Liver (tissue), 9 donors: ENCODE data around the gene SMIM35. TPM values are rescaled to one million over a fixed set of nuclear protein-coding genes. Genes with fewer than 3 reads are reported as not detected.

Source experiments
- DNase-seq: peaks from one replicate; pipeline ENCODE4 v3.0.0-alpha.2; 2017; ENCODE audit warnings: low spot score
- H3K27ac ChIP-seq, 2 donors: one replicate each; pipeline ENCODE4 v1.7.0; 2013; ENCODE audit warnings: inconsistent platforms in 2 of 2, low read length in 2 of 2, control low read depth in 1 of 2, low read depth in 1 of 2, mild to moderate bottlenecking in 1 of 2
- H3K27me3 ChIP-seq, 4 donors: one replicate each; pipeline versions ENCODE4 v1.6.1 to v1.7.0; 2013; ENCODE audit warnings: low read length in 3 of 4, inconsistent platforms in 1 of 4, mild to moderate bottlenecking in 1 of 4, moderate library complexity in 1 of 4; ENCODE audit not compliant: control insufficient read depth in 4 of 4, insufficient read depth in 4 of 4
- H3K36me3 ChIP-seq, 4 donors: one replicate each; pipeline versions ENCODE4 v1.6.1 to v1.7.0; 2013; ENCODE audit warnings: low read length in 3 of 4, mild to moderate bottlenecking in 3 of 4, low read depth in 1 of 4, moderate library complexity in 1 of 4; ENCODE audit not compliant: control insufficient read depth in 4 of 4, insufficient read depth in 3 of 4
- H3K4me1 ChIP-seq, 4 donors: one replicate each; pipeline versions ENCODE4 v1.6.1 to v1.7.0; 2013; ENCODE audit warnings: low read length in 3 of 4, mild to moderate bottlenecking in 3 of 4, moderate library complexity in 1 of 4; ENCODE audit not compliant: control insufficient read depth in 4 of 4, insufficient read depth in 4 of 4
- H3K4me3 ChIP-seq, 3 donors: one replicate each; pipeline versions ENCODE4 v1.6.1 to v1.7.0; 2013; ENCODE audit warnings: low read length in 3 of 3, control low read depth in 1 of 3, low read depth in 1 of 3, mild to moderate bottlenecking in 1 of 3
- H3K9ac ChIP-seq, 2 donors: one replicate each; pipeline ENCODE4 v1.7.0; 2013; ENCODE audit warnings: low read length in 2 of 2, mild to moderate bottlenecking in 2 of 2, moderate library complexity in 2 of 2, control low read depth in 1 of 2, low read depth in 1 of 2
- H3K9me3 ChIP-seq, 4 donors: one replicate each; pipeline versions ENCODE4 v1.6.1 to v1.7.0; 2013; ENCODE audit warnings: low read length in 3 of 4; ENCODE audit not compliant: control insufficient read depth in 4 of 4
- EGR1 ChIP-seq, 2 donors: IDR thresholded peaks; 2 replicates each; pipeline ENCODE4 v1.6.1; 2016 to 2018; ENCODE audit warnings: antibody characterized with exemption in 2 of 2, low read depth in 2 of 2
- FOXA1 ChIP-seq: IDR thresholded peaks from 2 replicates; pipeline ENCODE4 v1.6.1; 2016; ENCODE audit warnings: antibody characterized with exemption
- FOXA2 ChIP-seq: IDR thresholded peaks from 2 replicates; pipeline ENCODE4 v1.6.1; 2016; ENCODE audit warnings: antibody characterized with exemption
- GABPA ChIP-seq, 2 donors: IDR thresholded peaks in 1 of 2; conservative IDR thresholded peaks in 1 of 2; 2 replicates each; pipeline ENCODE4 v1.6.1; 2016; ENCODE audit warnings: antibody characterized with exemption in 2 of 2, mild to moderate bottlenecking in 1 of 2, moderate library complexity in 1 of 2
- HNF4A ChIP-seq, 2 donors: conservative IDR thresholded peaks; 2 replicates each; pipeline ENCODE4 v1.6.1; 2016; ENCODE audit warnings: antibody characterized with exemption in 2 of 2, mild to moderate bottlenecking in 2 of 2
- HNF4G ChIP-seq: IDR thresholded peaks from 2 replicates; pipeline ENCODE4 v1.6.1; 2016; ENCODE audit warnings: antibody characterized with exemption
- JUND ChIP-seq, 2 donors: IDR thresholded peaks; 2 replicates each; pipeline ENCODE4 v1.6.1; 2016; ENCODE audit warnings: antibody characterized with exemption in 2 of 2
- MAX ChIP-seq: IDR thresholded peaks from 2 replicates; pipeline ENCODE4 v1.6.1; 2016; ENCODE audit warnings: antibody characterized with exemption
- NR2F2 ChIP-seq: IDR thresholded peaks from 2 replicates; pipeline ENCODE4 v1.6.1; 2016; ENCODE audit warnings: antibody characterized with exemption
- RAD21 ChIP-seq, 2 donors: IDR thresholded peaks; 2 replicates each; pipeline ENCODE4 v1.6.1; 2016; ENCODE audit warnings: antibody characterized with exemption in 2 of 2, mild to moderate bottlenecking in 2 of 2
- RXRA ChIP-seq, 2 donors: IDR thresholded peaks; 2 replicates each; pipeline ENCODE4 v1.6.1; 2017 to 2018; ENCODE audit warnings: antibody characterized with exemption in 2 of 2, mild to moderate bottlenecking in 1 of 2
- SP1 ChIP-seq: IDR thresholded peaks from 2 replicates; pipeline ENCODE4 v1.6.1; 2018; ENCODE audit warnings: antibody characterized with exemption, mild to moderate bottlenecking
- TAF1 ChIP-seq: conservative IDR thresholded peaks from 2 replicates; pipeline ENCODE4 v1.6.1; 2016; ENCODE audit warnings: antibody characterized with exemption, mild to moderate bottlenecking
- YY1 ChIP-seq: IDR thresholded peaks from 2 replicates; pipeline ENCODE4 v1.6.1; 2016; ENCODE audit warnings: antibody characterized with exemption, mild to moderate bottlenecking
- ZBTB33 ChIP-seq: IDR thresholded peaks from 2 replicates; pipeline ENCODE4 v1.6.1; 2016; ENCODE audit warnings: antibody characterized with exemption
- WGBS: extraction: QIAGEN DNeasy Blood & Tissue Kit; methylation state at CpG from one replicate; pipeline ENCODE4 v1.1.7; 2013; 5-methylcytosine and 5-hydroxymethylcytosine counted together
- polyA plus RNA-seq, 2 donors: library from polyadenylated mRNA; stranded (reverse) in 1 of 2; unstranded in 1 of 2; fragments of 200-250 nt in 1 of 2; fragments of >200 nt in 1 of 2; fragmentation: Nextera tagmentation in 1 of 2; extraction: Ambion mirVana in 1 of 2; gene quantifications; one replicate each; pipeline versions ENCODE4 v1.2.1 to v1.2.3, GENCODE V29; 2013 to 2015
- total RNA-seq, 2 donors: library from RNA; depleted of rRNA; stranded (reverse); fragments of >200 nt; gene quantifications; one replicate each; pipeline ENCODE4 v1.2.3, GENCODE V29; 2014
- TF ChIP-seq, protein P1 (sequence below): fragments of 150-350 bp; IDR thresholded peaks from 2 replicates; pipeline ENCODE4 v1.5.1; 2017; ENCODE audit warnings: improper control_type of control experiment, low read depth, low read length; ENCODE audit not compliant: missing input control
- TF ChIP-seq, protein P2 (sequence below): IDR thresholded peaks from 2 replicates; pipeline ENCODE4 v1.6.1; 2016; ENCODE audit warnings: antibody characterized with exemption
- TF ChIP-seq, protein P3 (sequence below): IDR thresholded peaks from 2 replicates; pipeline ENCODE4 v1.6.1; 2016; ENCODE audit warnings: antibody characterized with exemption, mild to moderate bottlenecking
- donor health status: healthy.
- donor health status: healthy.
- donor health status: healthy.
- donor health status: healthy.
- donor health status: healthy.

The SMIM35 gene
- total and polyA plus RNA-seq, 4 donors = 0.07 TPM; not detected in 3

DNA sequence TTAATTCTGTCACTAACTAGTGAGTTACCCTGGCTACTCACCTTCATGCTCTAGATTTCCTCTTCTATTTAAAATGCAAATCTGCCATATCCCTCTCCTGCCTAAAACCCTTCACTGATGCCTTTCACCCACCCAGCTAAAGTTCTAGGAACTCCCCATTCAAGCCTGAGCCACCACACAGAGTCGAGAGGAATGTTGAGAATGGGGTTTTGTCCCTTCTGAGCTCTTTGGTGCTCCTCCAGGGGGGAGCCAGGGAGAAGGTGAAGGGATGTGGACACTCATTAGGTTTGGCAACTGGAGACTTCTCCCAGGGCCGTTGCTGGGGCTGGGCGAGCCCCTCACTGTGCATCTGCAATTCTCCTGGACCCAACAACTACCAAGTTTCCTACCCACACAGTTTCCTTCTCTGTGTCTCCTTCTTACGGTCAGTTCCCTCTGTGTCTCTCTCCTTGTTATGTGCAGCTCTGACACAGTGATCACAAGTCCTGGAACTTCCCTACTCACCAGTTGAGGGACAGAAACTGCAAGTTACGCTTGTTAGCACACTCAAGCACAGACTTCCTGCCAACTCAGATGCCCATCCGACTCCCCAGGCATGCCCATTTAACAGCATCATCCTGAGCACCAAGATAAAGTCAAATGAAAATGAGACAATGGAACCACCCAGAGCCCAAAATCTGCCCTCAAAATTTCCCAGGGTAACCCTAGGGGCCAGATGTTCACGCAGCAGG is 107.1 kb downstream of the SMIM35 start:
- Histone ChIP-seq H3K36me3 (no peaks in the 10 kb centered on the region), H3K4me1 (no peaks in the 10 kb centered on the region), H3K4me3 (no peak overlapping the region), H3K27ac (peak overlapping the region in 1 of 2 donors; percentile 48), H3K27me3 (peaks cover 0 to 6% (median 0%) of the 10 kb centered on the region in 4 donors), H3K9me3 (peaks cover 0 to 3% (median 1%) of the 10 kb centered on the region in 4 donors), H3K9ac (peak overlapping the region in 1 of 2 donors; percentile 39)
- no peak for DNase-seq
- TF ChIP-seq TAF1 (no peak), EGR1 (IDR thresholded peaks at IDR 0.05; ENCODE audit: low read depth in 2 of 2) (no peak), NR2F2 (no peak), SP1 (no peak), RAD21 (IDR thresholded peaks at IDR 0.05) (no peak), MAX (no peak), JUND (IDR thresholded peaks at IDR 0.05) (no peak), GABPA (IDR thresholded peaks at IDR 0.05 in 1 of 2, conservative IDR thresholded peaks at IDR 0.05 in 1 of 2) (no peak), HNF4G (no peak), FOXA1 (no peak), ZBTB33 (no peak), HNF4A (conservative IDR thresholded peaks at IDR 0.05) (no peak), FOXA2 (no peak), RXRA (IDR thresholded peaks at IDR 0.05) (no peak), YY1 (no peak)
- TF ChIP-seq, protein P1, sequence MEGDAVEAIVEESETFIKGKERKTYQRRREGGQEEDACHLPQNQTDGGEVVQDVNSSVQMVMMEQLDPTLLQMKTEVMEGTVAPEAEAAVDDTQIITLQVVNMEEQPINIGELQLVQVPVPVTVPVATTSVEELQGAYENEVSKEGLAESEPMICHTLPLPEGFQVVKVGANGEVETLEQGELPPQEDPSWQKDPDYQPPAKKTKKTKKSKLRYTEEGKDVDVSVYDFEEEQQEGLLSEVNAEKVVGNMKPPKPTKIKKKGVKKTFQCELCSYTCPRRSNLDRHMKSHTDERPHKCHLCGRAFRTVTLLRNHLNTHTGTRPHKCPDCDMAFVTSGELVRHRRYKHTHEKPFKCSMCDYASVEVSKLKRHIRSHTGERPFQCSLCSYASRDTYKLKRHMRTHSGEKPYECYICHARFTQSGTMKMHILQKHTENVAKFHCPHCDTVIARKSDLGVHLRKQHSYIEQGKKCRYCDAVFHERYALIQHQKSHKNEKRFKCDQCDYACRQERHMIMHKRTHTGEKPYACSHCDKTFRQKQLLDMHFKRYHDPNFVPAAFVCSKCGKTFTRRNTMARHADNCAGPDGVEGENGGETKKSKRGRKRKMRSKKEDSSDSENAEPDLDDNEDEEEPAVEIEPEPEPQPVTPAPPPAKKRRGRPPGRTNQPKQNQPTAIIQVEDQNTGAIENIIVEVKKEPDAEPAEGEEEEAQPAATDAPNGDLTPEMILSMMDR = no peak
- TF ChIP-seq, protein P2, sequence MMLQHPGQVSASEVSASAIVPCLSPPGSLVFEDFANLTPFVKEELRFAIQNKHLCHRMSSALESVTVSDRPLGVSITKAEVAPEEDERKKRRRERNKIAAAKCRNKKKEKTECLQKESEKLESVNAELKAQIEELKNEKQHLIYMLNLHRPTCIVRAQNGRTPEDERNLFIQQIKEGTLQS = no peak
- TF ChIP-seq, protein P3, sequence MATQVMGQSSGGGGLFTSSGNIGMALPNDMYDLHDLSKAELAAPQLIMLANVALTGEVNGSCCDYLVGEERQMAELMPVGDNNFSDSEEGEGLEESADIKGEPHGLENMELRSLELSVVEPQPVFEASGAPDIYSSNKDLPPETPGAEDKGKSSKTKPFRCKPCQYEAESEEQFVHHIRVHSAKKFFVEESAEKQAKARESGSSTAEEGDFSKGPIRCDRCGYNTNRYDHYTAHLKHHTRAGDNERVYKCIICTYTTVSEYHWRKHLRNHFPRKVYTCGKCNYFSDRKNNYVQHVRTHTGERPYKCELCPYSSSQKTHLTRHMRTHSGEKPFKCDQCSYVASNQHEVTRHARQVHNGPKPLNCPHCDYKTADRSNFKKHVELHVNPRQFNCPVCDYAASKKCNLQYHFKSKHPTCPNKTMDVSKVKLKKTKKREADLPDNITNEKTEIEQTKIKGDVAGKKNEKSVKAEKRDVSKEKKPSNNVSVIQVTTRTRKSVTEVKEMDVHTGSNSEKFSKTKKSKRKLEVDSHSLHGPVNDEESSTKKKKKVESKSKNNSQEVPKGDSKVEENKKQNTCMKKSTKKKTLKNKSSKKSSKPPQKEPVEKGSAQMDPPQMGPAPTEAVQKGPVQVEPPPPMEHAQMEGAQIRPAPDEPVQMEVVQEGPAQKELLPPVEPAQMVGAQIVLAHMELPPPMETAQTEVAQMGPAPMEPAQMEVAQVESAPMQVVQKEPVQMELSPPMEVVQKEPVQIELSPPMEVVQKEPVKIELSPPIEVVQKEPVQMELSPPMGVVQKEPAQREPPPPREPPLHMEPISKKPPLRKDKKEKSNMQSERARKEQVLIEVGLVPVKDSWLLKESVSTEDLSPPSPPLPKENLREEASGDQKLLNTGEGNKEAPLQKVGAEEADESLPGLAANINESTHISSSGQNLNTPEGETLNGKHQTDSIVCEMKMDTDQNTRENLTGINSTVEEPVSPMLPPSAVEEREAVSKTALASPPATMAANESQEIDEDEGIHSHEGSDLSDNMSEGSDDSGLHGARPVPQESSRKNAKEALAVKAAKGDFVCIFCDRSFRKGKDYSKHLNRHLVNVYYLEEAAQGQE = no peak
- 69% methylated on average over 7 of the region's 7 CpGs for WGBS
